ENCODE results near the gene KDM4F.

Gene KDM4F

DNA sequence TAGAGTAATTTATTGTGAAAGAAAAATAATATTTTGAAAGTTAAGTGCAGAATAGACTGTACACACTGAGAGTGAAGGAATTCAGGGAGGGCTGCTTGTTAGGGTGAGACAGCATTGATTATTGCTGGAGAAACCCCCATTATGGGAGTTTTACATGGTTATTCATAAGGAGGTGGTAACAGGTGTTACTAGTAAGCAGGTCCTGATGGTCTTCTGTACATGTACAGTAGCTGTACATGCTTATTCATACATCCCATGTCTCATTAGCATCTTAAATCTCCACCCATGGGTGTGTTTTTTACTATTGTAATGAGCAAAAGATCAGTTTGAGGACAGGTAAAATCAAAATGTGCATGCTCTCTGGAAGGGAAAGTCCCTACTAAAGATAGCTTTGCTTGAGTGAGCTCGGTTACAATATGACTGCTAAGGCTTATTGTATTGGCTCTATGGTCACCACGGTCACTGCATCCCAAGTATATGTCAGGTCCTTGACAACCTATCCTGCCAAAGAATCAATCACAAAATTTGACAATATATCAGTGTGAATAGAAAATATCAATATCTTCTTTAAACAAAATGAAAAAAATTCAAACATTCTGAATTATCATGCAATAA is 6.2 kb downstream of the KDM4F start:
- Histone ChIP-seq H3K36me3 (ENCODE audit: control insufficient read depth, insufficient read depth, low read length) (no peaks in the 10 kb centered on the region), H3K4me3 (replicated peaks; ENCODE audit: low read depth, low read length) (no peak overlapping the region), H3K27me3 (replicated peaks; ENCODE audit: control insufficient read depth, insufficient read depth, low read length) (no peaks in the 10 kb centered on the region)
- peak; percentile 52 for DNase-seq (ENCODE audit: extremely low read depth, insufficient read length)
- TF ChIP-seq CTCF (IDR thresholded peaks at IDR 0.05; ENCODE audit: insufficient read depth, low read length, poor library complexity, severe bottlenecking): no peak

GRCh38 chr11:95057959-95058358 is 8.7 kb downstream of the KDM4F start:
- Histone ChIP-seq H3K27me3 (replicated peaks; ENCODE audit: control insufficient read depth, insufficient read depth, low read length) (no peaks in the 10 kb centered on the region), H3K4me3 (replicated peaks; ENCODE audit: low read depth, low read length) (no peak overlapping the region), H3K36me3 (ENCODE audit: control insufficient read depth, insufficient read depth, low read length) (no peaks in the 10 kb centered on the region)
- TF ChIP-seq CTCF (IDR thresholded peaks at IDR 0.05; ENCODE audit: insufficient read depth, low read length, poor library complexity, severe bottlenecking): no peak
- no peak for DNase-seq (ENCODE audit: extremely low read depth, insufficient read length)

DNA sequence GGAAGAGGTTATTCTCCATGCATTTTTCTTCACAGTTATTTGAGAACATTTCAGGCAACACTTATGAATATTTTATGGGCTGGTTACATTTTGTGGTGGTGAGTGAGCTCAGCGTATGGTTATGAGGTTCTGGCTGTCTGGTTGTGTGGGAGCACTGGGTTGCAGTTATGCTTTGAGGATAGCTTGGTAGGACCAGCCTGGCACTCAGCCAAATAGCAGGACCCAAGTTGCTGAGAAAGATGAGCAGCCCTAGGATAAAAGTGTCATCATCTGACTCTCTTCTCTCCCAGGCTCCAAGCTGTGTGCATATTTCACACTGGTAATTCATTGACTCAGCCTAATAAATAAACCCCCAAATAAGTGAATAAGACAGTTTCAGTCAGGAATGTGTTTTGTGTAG is 9.4 kb downstream of the KDM4F start:
- Histone ChIP-seq H3K4me3 (replicated peaks; ENCODE audit: low read depth, low read length) (no peak overlapping the region), H3K36me3 (ENCODE audit: control insufficient read depth, insufficient read depth, low read length) (no peaks in the 10 kb centered on the region), H3K27me3 (replicated peaks; ENCODE audit: control insufficient read depth, insufficient read depth, low read length) (no peaks in the 10 kb centered on the region)
- no peak for DNase-seq (ENCODE audit: extremely low read depth, insufficient read length)
- no peak for TF ChIP-seq CTCF (IDR thresholded peaks at IDR 0.05; ENCODE audit: insufficient read depth, low read length, poor library complexity, severe bottlenecking)

GRCh38 chr11:95059046-95059445 is 9.8 kb downstream of the KDM4F start:
- Histone ChIP-seq H3K27me3 (replicated peaks; ENCODE audit: control insufficient read depth, insufficient read depth, low read length) (no peaks in the 10 kb centered on the region), H3K36me3 (ENCODE audit: control insufficient read depth, insufficient read depth, low read length) (no peaks in the 10 kb centered on the region), H3K4me3 (replicated peaks; ENCODE audit: low read depth, low read length) (no peak overlapping the region)
- TF ChIP-seq CTCF (IDR thresholded peaks at IDR 0.05; ENCODE audit: insufficient read depth, low read length, poor library complexity, severe bottlenecking): no peak
- no peak for DNase-seq (ENCODE audit: extremely low read depth, insufficient read length)

DNA sequence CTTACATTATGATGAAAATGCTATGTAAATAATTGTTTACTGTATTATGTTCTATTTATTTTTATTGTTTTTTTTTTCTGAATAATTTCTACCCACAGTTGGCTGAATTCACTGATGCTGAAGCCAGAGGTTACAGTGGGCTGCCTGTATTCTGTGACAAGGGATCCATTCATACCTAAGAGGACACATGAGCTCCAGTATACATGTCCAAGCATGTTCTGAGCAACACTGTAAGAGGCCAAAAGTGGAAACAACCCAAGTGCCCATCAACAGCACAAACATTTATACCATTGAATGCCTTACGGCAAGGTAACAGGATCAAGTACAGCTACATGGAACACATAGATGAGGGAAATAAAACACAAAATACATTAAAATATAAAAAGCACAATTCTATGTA is 16.1 kb downstream of the KDM4F start:
- H3K27me3 ChIP-seq (replicated peaks; ENCODE audit: control insufficient read depth, insufficient read depth, low read length): no peaks in the 10 kb centered on the region
- no peak for TF ChIP-seq CTCF (IDR thresholded peaks at IDR 0.05; ENCODE audit: insufficient read depth, low read length, poor library complexity, severe bottlenecking)
- no peak overlapping the region for H3K4me3 ChIP-seq (replicated peaks; ENCODE audit: low read depth, low read length)
- no peak for DNase-seq (ENCODE audit: extremely low read depth, insufficient read length)
- no peaks in the 10 kb centered on the region for H3K36me3 ChIP-seq (ENCODE audit: control insufficient read depth, insufficient read depth, low read length)

- no peaks in the 10 kb centered on the region for H3K36me3 ChIP-seq (ENCODE audit: control insufficient read depth, insufficient read depth, low read length)
- TF ChIP-seq CTCF (IDR thresholded peaks at IDR 0.05; ENCODE audit: insufficient read depth, low read length, poor library complexity, severe bottlenecking): no peak
- no peak for DNase-seq (ENCODE audit: extremely low read depth, insufficient read length)
- peak within 1 kb of the TSS; percentile 94 for H3K4me3 ChIP-seq (replicated peaks; ENCODE audit: low read depth, low read length)
- no peaks in the 10 kb centered on the region for H3K27me3 ChIP-seq (replicated peaks; ENCODE audit: control insufficient read depth, insufficient read depth, low read length)
Measured at GRCh38 chr11:95066716-95067038, 17.5 kb downstream of the KDM4F start, which contains the start of gene SRSF8. TSS of gene SRSF8 (plus strand) at chr11:95066919. CDS start at chr11:95067227, 308 bp downstream.
